H1 (cell line): ENCODE data around the gene C9.

ENCODE experiments used
- BACH1 ChIP-seq: IDR thresholded peaks from 2 replicates; pipeline ENCODE4 v1.6.1; 2012; ENCODE audit warnings: low read length, improper control_type of control experiment
- CHD2 ChIP-seq: IDR thresholded peaks from 2 replicates; pipeline ENCODE4 v1.6.1; 2012; ENCODE audit warnings: low read length, improper control_type of control experiment
- CHD7 ChIP-seq: fragments of 300-600 bp; sonication (generic); IDR thresholded peaks from 2 replicates; pipeline ENCODE4 v1.7.1; 2012; ENCODE audit warnings: low read length, moderate library complexity, mild to moderate bottlenecking, inconsistent platforms; ENCODE audit not compliant: insufficient replicate concordance
- CTCF ChIP-seq, 3 experiments: IDR thresholded peaks; 1 replicate in 2 of 3; 2 replicates in 1 of 3; pipeline versions ENCODE4 v1.5.1 to v1.6.1; 2011; ENCODE audit warnings: low read length in 3 of 3, mild to moderate bottlenecking in 3 of 3, inconsistent platforms in 2 of 3, low read depth in 1 of 3, moderate library complexity in 1 of 3; ENCODE audit not compliant: insufficient read depth in 1 of 3; ENCODE audit errors: control extremely low read depth in 1 of 3
- EP300 ChIP-seq, 2 experiments: IDR thresholded peaks; 1 replicate in 1 of 2; 2 replicates in 1 of 2; pipeline ENCODE4 v1.6.1; 2011 to 2012; ENCODE audit warnings: low read depth in 2 of 2, low read length in 2 of 2, mild to moderate bottlenecking in 2 of 2, borderline replicate concordance in 1 of 2, inconsistent platforms in 1 of 2, moderate library complexity in 1 of 2
- TAF1 ChIP-seq: IDR thresholded peaks from 2 replicates; pipeline ENCODE4 v1.6.1; 2011; ENCODE audit warnings: mild to moderate bottlenecking, low read depth, low read length
- YY1 ChIP-seq: IDR thresholded peaks from 2 replicates; pipeline ENCODE4 v1.6.1; 2011; ENCODE audit warnings: low read depth, mild to moderate bottlenecking, low read length

GRCh38 chr5:39377613-39378012 lies 13.3 kb upstream of the C9 start:
- TF ChIP-seq CTCF (IDR thresholded peaks at IDR 0.05; ENCODE audit: control extremely low read depth in 1 of 3, insufficient read depth in 1 of 3, low read depth in 1 of 3, low read length in 3 of 3) (no peak), TAF1 (no peak), YY1 (no peak), CHD2 (no peak), EP300 (IDR thresholded peaks at IDR 0.05; ENCODE audit: borderline replicate concordance in 1 of 2, low read depth in 2 of 2, low read length in 2 of 2) (no peak), CHD7 (no peak), BACH1 (no peak)
